HepG2 (cell line): Measurements from ENCODE around the gene FUBP3. TPM values are rescaled to one million over a fixed set of nuclear protein-coding genes. Genes with fewer than 3 reads are reported as not detected.

ENCODE experiments used
- AGO1 ChIP-seq: fragments of 200-400 bp; formaldehyde crosslinking; IDR thresholded peaks from 2 replicates; pipeline ENCODE4 v1.6.1; 2017; ENCODE audit warnings: mild to moderate bottlenecking, low read depth, low read length, moderate library complexity; ENCODE audit not compliant: poor library complexity, severe bottlenecking
- ARNT2 ChIP-seq: sonication (generic); formaldehyde crosslinking; IDR thresholded peaks from 2 replicates; pipeline ENCODE4 v1.8.0; 2022; ENCODE audit warnings: mild to moderate bottlenecking, low read depth, missing genetic modification reagents, moderate library complexity
- SRY ChIP-seq: sonication (generic); formaldehyde crosslinking; IDR thresholded peaks from 2 replicates; pipeline ENCODE4 v1.8.0; 2022; ENCODE audit warnings: mild to moderate bottlenecking, missing genetic modification reagents
- ZHX2 ChIP-seq, 2 experiments: sonication (generic) in 1 of 2; formaldehyde crosslinking in 1 of 2; IDR thresholded peaks; 2 replicates each; pipeline versions ENCODE4 v1.6.1 to v1.9.0; 2014 to 2022; ENCODE audit warnings: antibody characterized with exemption in 1 of 2, borderline replicate concordance in 1 of 2, inconsistent platforms in 1 of 2, low read depth in 1 of 2, missing genetic modification reagents in 1 of 2
- ZNF382 ChIP-seq: sonication (generic); formaldehyde crosslinking; IDR thresholded peaks from 2 replicates; pipeline ENCODE4 v1.5.0; 2020; ENCODE audit warnings: missing genetic modification reagents, mild to moderate bottlenecking, borderline replicate concordance
- ZNF547 ChIP-seq: sonication (generic); formaldehyde crosslinking; IDR thresholded peaks from 2 replicates; pipeline ENCODE4 v1.5.1; 2020; ENCODE audit warnings: mild to moderate bottlenecking, missing genetic modification reagents
- polyA plus RNA-seq, 8 experiments: library from polyadenylated mRNA; depleted of rRNA in 3 of 8; stranded (reverse) in 7 of 8; unstranded in 1 of 8; fragments of >200 nt; fragmentation: Illumina TruSeq in 4 of 8; extraction: Trizol in 4 of 8; gene quantifications; 2 replicates each; pipeline versions ENCODE4 v1.2.1 to v1.2.3, GENCODE V29; 2011 to 2016; ENCODE audit warnings: low read depth in 4 of 8, missing spikeins in 1 of 8, mixed read lengths in 1 of 8; ENCODE audit not compliant: insufficient read depth in 1 of 8
- total RNA-seq, 5 experiments: library from RNA; depleted of rRNA; stranded (reverse); fragments of >200 nt; fragmentation: Illumina TruSeq; extraction: Trizol; gene quantifications; 2 replicates each; pipeline ENCODE4 v1.2.3, GENCODE V29; 2016; ENCODE audit warnings: low read depth in 1 of 5
- TF ChIP-seq, protein P1 (sequence below): sonication (generic); formaldehyde crosslinking; conservative IDR thresholded peaks from 2 replicates; pipeline ENCODE4 v1.4.0; 2020; ENCODE audit warnings: missing genetic modification reagents
- TF ChIP-seq, protein P2 (sequence below): sonication (generic); formaldehyde crosslinking; IDR thresholded peaks from 2 replicates; pipeline ENCODE4 v1.4.0; 2020; ENCODE audit warnings: missing genetic modification reagents
- TF ChIP-seq, protein P3 (sequence below): sonication (generic); formaldehyde crosslinking; IDR thresholded peaks from 2 replicates; pipeline ENCODE4 v1.4.0; 2020; ENCODE audit warnings: mild to moderate bottlenecking, missing genetic modification reagents

FUBP3 gene
- total and polyA plus RNA-seq, 2 of the 13 experiments (the other 11 are each of a cell fraction or from before 2014, with no cell fraction given): 28.7 to 40.0 TPM

DNA sequence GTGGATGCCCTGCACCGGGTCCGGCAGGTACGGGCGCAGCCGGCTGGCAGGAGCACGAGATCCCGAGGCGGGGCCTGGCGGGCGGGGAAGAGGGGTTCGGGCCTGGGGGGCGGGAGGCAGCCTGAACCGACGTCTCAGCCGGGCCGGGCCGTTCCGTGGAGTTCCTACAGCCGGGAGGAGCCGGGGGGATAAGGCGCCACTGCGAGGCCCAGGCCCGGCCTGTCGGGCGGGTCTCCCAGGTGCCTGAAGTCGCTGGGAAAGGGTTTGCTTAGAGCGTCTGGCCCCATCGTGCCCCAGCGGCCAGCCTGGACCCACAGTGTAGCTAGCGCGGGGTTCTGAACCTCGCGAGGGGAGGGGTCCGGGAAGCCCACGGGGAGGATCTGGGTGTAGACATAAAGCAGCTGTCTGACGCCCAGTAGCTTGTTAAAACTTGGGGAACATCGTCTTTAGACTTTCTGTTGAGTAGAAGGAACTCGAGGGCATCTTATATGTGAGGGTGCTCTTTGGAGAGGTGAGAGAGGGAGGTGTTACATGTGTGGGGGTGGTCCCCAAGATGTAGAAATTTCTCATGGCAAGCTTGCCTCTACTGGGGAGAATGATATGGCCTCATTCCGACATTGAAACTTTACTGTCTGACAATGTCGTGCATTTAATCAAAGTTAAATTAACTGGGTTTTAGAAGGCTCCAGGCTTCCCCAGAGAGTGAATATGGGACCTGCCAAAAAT is 524 bp downstream of the FUBP3 start (continued):
- TF ChIP-seq, protein P1, sequence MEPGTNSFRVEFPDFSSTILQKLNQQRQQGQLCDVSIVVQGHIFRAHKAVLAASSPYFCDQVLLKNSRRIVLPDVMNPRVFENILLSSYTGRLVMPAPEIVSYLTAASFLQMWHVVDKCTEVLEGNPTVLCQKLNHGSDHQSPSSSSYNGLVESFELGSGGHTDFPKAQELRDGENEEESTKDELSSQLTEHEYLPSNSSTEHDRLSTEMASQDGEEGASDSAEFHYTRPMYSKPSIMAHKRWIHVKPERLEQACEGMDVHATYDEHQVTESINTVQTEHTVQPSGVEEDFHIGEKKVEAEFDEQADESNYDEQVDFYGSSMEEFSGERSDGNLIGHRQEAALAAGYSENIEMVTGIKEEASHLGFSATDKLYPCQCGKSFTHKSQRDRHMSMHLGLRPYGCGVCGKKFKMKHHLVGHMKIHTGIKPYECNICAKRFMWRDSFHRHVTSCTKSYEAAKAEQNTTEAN (CRISPR knock-in tag): no peak
- TF ChIP-seq AGO1 (peak; percentile 2), ZNF547 (CRISPR knock-in tag) (no peak), ZHX2 (IDR thresholded peaks at IDR 0.05; ENCODE audit: low read depth) (no peak), ZHX2 (CRISPR knock-in tag; IDR thresholded peaks at IDR 0.05; ENCODE audit: borderline replicate concordance) (no peak), ZNF382 (no peak), SRY (CRISPR knock-in tag) (no peak), ARNT2 (peak; percentile 48; the same call in 1 of the 2 replicates)
- TF ChIP-seq, protein P2, sequence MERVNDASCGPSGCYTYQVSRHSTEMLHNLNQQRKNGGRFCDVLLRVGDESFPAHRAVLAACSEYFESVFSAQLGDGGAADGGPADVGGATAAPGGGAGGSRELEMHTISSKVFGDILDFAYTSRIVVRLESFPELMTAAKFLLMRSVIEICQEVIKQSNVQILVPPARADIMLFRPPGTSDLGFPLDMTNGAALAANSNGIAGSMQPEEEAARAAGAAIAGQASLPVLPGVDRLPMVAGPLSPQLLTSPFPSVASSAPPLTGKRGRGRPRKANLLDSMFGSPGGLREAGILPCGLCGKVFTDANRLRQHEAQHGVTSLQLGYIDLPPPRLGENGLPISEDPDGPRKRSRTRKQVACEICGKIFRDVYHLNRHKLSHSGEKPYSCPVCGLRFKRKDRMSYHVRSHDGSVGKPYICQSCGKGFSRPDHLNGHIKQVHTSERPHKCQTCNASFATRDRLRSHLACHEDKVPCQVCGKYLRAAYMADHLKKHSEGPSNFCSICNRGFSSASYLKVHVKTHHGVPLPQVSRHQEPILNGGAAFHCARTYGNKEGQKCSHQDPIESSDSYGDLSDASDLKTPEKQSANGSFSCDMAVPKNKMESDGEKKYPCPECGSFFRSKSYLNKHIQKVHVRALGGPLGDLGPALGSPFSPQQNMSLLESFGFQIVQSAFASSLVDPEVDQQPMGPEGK (CRISPR knock-in tag): 0 out of 2 replicates have a peak, but pooled peaks have one; percentile 12
- TF ChIP-seq, protein P3, sequence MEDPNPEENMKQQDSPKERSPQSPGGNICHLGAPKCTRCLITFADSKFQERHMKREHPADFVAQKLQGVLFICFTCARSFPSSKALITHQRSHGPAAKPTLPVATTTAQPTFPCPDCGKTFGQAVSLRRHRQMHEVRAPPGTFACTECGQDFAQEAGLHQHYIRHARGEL (CRISPR knock-in tag): no peak
